Transverse colon (tissue), 4 donors: ENCODE data around the gene CCDC61.

Source experiments
- POLR2AphosphoS5 ChIP-seq, 3 donors: sonication (generic); formaldehyde crosslinking; IDR thresholded peaks; one replicate each; pipeline ENCODE4 v1.6.1; 2016; ENCODE audit warnings: antibody characterized with exemption in 3 of 3
- TF ChIP-seq, protein P1 (sequence below), 5 experiments: fragments of 200-600 bp in 3 of 5; fragments of 450-650 bp in 2 of 5; sonication (generic) in 3 of 5; IDR thresholded peaks; 1 replicate in 2 of 5; 2 replicates in 3 of 5; pipeline ENCODE4 v1.5.1; 2016 to 2017; ENCODE audit warnings: antibody characterized with exemption in 5 of 5, inconsistent platforms in 3 of 5, mild to moderate bottlenecking in 2 of 5, moderate library complexity in 1 of 5

- TF ChIP-seq POLR2AphosphoS5 (IDR thresholded peaks at IDR 0.05) = no peak
- TF ChIP-seq, protein P1, sequence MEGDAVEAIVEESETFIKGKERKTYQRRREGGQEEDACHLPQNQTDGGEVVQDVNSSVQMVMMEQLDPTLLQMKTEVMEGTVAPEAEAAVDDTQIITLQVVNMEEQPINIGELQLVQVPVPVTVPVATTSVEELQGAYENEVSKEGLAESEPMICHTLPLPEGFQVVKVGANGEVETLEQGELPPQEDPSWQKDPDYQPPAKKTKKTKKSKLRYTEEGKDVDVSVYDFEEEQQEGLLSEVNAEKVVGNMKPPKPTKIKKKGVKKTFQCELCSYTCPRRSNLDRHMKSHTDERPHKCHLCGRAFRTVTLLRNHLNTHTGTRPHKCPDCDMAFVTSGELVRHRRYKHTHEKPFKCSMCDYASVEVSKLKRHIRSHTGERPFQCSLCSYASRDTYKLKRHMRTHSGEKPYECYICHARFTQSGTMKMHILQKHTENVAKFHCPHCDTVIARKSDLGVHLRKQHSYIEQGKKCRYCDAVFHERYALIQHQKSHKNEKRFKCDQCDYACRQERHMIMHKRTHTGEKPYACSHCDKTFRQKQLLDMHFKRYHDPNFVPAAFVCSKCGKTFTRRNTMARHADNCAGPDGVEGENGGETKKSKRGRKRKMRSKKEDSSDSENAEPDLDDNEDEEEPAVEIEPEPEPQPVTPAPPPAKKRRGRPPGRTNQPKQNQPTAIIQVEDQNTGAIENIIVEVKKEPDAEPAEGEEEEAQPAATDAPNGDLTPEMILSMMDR (IDR thresholded peaks at IDR 0.05) = no peak
Observed at GRCh38 chr19:46002678-46003275, 7.5 kb downstream of the CCDC61 start.
